HFFc6 (cell line): ENCODE measurements around the gene MARCKSL1. TPM values are rescaled to one million over a fixed set of nuclear protein-coding genes. Genes with fewer than 3 reads are reported as not detected.
"Not testable (repeated sequence)": the region's sequence is repeated elsewhere in the genome, so short reads cannot be mapped to it uniquely, and the experiment has no call there.

Experiments used
- DNase-seq: peaks from one replicate; pipeline ENCODE4 v3.0.0-alpha.2; 2018
- H3K27ac Mint-ChIP-seq: 2 replicates; pipeline ENCODE4 v1.8.0; 2020; ENCODE audit warnings: mild to moderate bottlenecking, mixed read lengths
- H3K27me3 Mint-ChIP-seq: 2 replicates; pipeline ENCODE4 v1.8.0; 2021; ENCODE audit warnings: mild to moderate bottlenecking, moderate library complexity, mixed read lengths; ENCODE audit not compliant: insufficient read depth
- H3K36me3 Mint-ChIP-seq: 2 replicates; pipeline ENCODE4 v1.8.0; 2021; ENCODE audit warnings: low read depth, mixed read lengths
- H3K4me1 Mint-ChIP-seq: 2 replicates; pipeline ENCODE4 v1.8.0; 2020; ENCODE audit warnings: low read depth, mixed read lengths
- H3K4me3 Mint-ChIP-seq: 2 replicates; pipeline ENCODE4 v1.8.0; 2020; ENCODE audit warnings: mild to moderate bottlenecking, moderate library complexity, mixed read lengths
- H3K9me3 Mint-ChIP-seq: 2 replicates; pipeline ENCODE4 v1.8.0; 2020; ENCODE audit warnings: mild to moderate bottlenecking, mixed read lengths
- CTCF ChIP-seq: fragments of 200-600 bp; sonication (generic); IDR thresholded peaks from 2 replicates; pipeline ENCODE4 v1.5.0; 2021; ENCODE audit warnings: antibody characterized with exemption, mild to moderate bottlenecking
- total RNA-seq, 6 experiments: library from RNA; stranded (reverse); fragmentation: NEBNext Ultra II Directional; extraction: Animal tissue kit (Norgen Biotek cat#: 25700); gene quantifications; 2 replicates in 1 of 6; 3 replicates in 5 of 6; pipeline ENCODE4 v1.2.3, GENCODE V29; 2021

The MARCKSL1 gene
- total RNA-seq, 6 experiments from 2014 or later = 7.8 to 12.8 (median 11.4) TPM

GRCh38 chr1:32358435-32358834, 22.4 kb upstream of the MARCKSL1 start:
- Mint-ChIP-seq H3K4me1 (peaks cover 20% of the 10 kb centered on the region), H3K27ac (no peak overlapping the region), H3K9me3 (peaks cover 4% of the 10 kb centered on the region; the same call in 1 of the 2 replicates), H3K27me3 (peaks cover 9% of the 10 kb centered on the region), H3K36me3 (peaks cover 19% of the 10 kb centered on the region), H3K4me3 (no peak overlapping the region)
- TF ChIP-seq CTCF = no peak
- DNase-seq = no peak

GRCh38 chr1:32357614-32358013, 21.6 kb upstream of the MARCKSL1 start:
- Mint-ChIP-seq H3K4me3 (no peak overlapping the region), H3K27me3 (peaks cover 9% of the 10 kb centered on the region)
- DNase-seq = no peak

GRCh38 chr1:32356478-32356877, 20.4 kb upstream of the MARCKSL1 start:
- Mint-ChIP-seq H3K36me3 (peaks cover 15% of the 10 kb centered on the region; the same call in 1 of the 2 replicates), H3K27me3 (peaks cover 6% of the 10 kb centered on the region), H3K27ac (0 out of 2 replicates have a peak overlapping the region, but pooled peaks have one; percentile 6), H3K4me3 (no peak overlapping the region), H3K9me3 (peaks cover 4% of the 10 kb centered on the region; the same call in 1 of the 2 replicates), H3K4me1 (peaks cover 36% of the 10 kb centered on the region)
- no peak for DNase-seq
- no peak for TF ChIP-seq CTCF

More at GRCh38 chr1:32357614-32358013, 21.6 kb upstream of the MARCKSL1 start:
- peaks cover 29% of the 10 kb centered on the region for H3K4me1 Mint-ChIP-seq
- no peak for TF ChIP-seq CTCF
- peaks cover 4% of the 10 kb centered on the region; the same call in 1 of the 2 replicates for H3K9me3 Mint-ChIP-seq
- H3K27ac Mint-ChIP-seq = no peak overlapping the region
- H3K36me3 Mint-ChIP-seq = peaks cover 15% of the 10 kb centered on the region; the same call in 1 of the 2 replicates

GRCh38 chr1:32355778-32356177, 19.7 kb upstream of the MARCKSL1 start:
- H3K27ac Mint-ChIP-seq, H3K9me3 Mint-ChIP-seq, DNase-seq, H3K27me3 Mint-ChIP-seq, H3K4me3 Mint-ChIP-seq: not testable (repeated sequence)
- Mint-ChIP-seq H3K36me3 (peaks cover 12% of the 10 kb centered on the region; the same call in 1 of the 2 replicates), H3K4me1 (peaks cover 33% of the 10 kb centered on the region)

GRCh38 chr1:32353886-32354570, 18.0 kb upstream of the MARCKSL1 start:
- Mint-ChIP-seq H3K27me3 (peaks cover 4% of the 10 kb centered on the region; the same call in 1 of the 2 replicates), H3K9me3 (no peaks in the 10 kb centered on the region), H3K27ac (peak overlapping the region; percentile 74), H3K4me1 (peaks cover 49% of the 10 kb centered on the region), H3K4me3 (peak overlapping the region; percentile 87), H3K36me3 (0 out of 2 replicates have a peak, but pooled peaks cover 5% of the 10 kb centered on the region)
- TF ChIP-seq CTCF = no peak
- no peak for DNase-seq

- Mint-ChIP-seq H3K27ac (peak overlapping the region; percentile 74), H3K4me1 (peaks cover 55% of the 10 kb centered on the region), H3K36me3 (0 out of 2 replicates have a peak, but pooled peaks cover 5% of the 10 kb centered on the region), H3K9me3 (no peaks in the 10 kb centered on the region), H3K27me3 (peaks cover 4% of the 10 kb centered on the region; the same call in 1 of the 2 replicates), H3K4me3 (peak overlapping the region; percentile 87)
- TF ChIP-seq CTCF = no peak
- no peak for DNase-seq
Observed at GRCh38 chr1:32353431-32353830, 17.4 kb upstream of the MARCKSL1 start.
